Measurements from ENCODE around the gene FOXB1.

Gene FOXB1

DNA sequence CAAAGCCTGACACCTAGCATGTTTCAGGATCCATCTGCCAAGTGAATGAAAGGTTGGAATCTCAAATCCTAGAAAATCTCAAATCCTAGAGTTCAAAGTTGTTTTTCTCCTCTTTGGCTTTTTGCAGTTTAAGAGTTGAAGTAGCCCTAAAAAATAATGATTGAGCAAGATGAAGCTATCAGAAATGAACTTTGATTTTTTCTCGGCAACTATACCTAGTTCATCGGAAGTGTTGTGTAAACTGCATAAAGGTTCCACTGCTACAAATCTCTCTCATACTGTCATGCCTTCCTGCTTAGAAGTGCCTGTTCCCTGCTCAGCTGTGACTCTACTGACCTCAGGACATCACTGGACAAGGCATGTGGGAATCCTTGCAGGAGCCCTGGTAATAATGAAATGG, 35.8 kb upstream of the FOXB1 start:
- TF ChIP-seq, protein P1, sequence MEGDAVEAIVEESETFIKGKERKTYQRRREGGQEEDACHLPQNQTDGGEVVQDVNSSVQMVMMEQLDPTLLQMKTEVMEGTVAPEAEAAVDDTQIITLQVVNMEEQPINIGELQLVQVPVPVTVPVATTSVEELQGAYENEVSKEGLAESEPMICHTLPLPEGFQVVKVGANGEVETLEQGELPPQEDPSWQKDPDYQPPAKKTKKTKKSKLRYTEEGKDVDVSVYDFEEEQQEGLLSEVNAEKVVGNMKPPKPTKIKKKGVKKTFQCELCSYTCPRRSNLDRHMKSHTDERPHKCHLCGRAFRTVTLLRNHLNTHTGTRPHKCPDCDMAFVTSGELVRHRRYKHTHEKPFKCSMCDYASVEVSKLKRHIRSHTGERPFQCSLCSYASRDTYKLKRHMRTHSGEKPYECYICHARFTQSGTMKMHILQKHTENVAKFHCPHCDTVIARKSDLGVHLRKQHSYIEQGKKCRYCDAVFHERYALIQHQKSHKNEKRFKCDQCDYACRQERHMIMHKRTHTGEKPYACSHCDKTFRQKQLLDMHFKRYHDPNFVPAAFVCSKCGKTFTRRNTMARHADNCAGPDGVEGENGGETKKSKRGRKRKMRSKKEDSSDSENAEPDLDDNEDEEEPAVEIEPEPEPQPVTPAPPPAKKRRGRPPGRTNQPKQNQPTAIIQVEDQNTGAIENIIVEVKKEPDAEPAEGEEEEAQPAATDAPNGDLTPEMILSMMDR (IDR thresholded peaks at IDR 0.05), result no peak

DNA sequence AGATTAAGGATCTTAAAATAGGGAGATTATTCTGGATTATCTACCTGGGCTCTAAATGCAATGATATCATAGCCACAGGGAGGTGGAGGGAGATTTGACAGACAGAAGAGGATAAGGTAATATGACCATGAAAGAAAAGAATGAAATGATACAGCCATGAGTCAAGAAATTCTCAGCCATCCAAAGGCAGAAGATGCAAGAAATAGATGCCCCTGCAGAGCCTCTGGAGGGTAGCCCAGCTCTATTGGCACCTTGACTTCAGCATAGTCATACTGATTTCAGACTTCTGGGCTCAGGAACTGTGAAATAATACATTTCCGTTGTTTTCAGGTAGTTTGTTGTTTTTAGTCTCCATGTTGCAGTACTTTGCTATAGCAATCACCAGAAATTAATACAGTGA, 31.9 kb upstream of the FOXB1 start:
- TF ChIP-seq, protein P1 (IDR thresholded peaks at IDR 0.05), result no peak

- TF ChIP-seq, protein P1 (IDR thresholded peaks at IDR 0.05), result no peak
These were observed 27.4 kb upstream of the FOXB1 start for GRCh38 chr15:59976480-59977271.

DNA sequence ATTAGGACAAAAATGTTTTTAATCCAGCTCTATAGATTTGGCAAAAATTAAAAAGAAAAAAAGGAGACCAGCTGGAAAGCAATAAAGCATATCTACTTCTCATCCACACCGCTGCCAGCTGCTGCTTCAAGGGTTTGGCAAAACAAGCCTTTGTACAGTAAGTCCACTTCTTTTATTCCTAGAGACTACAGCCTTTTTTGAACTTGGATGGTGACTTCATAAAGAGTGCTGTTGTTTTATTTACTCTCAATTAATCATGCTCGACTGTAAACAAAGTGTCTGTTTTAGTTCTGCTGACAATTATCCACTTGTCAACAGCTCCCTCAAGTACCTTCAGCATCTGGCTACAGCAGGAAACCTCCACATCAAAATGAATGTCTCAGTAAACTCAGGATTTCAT, 12.3 kb upstream of the FOXB1 start:
- TF ChIP-seq, protein P1 (IDR thresholded peaks at IDR 0.05), result no peak

- TF ChIP-seq, protein P1 (IDR thresholded peaks at IDR 0.05), result no peak
These were observed 10.9 kb upstream of the FOXB1 start for GRCh38 chr15:59993041-59993750.

GRCh38 chr15:59993950-59994401, 10.1 kb upstream of the FOXB1 start:
- TF ChIP-seq, protein P1 (IDR thresholded peaks at IDR 0.05), result no peak

GRCh38 chr15:59994526-59994887, 9.6 kb upstream of the FOXB1 start:
- TF ChIP-seq, protein P1 (IDR thresholded peaks at IDR 0.05), result no peak
